AG08396 (cell line): ENCODE data around the gene FAM110A.
"Not testable (repeated sequence)": the region's sequence is repeated elsewhere in the genome, so short reads cannot be mapped to it uniquely, and the experiment has no call there.

ENCODE experiments used
- DNase-seq: peaks from one replicate; pipeline ENCODE4 v3.0.0; 2012; ENCODE audit warnings: low spot score, mixed read lengths

FAM110A gene

GRCh38 chr20:823574-823902 lies 10.0 kb upstream of the FAM110A start:
- no peak for DNase-seq

- DNase-seq = no peak
These were observed 9.0 kb upstream of the FAM110A start for GRCh38 chr20:824490-824889.

- no peak for DNase-seq
These were observed 8.6 kb upstream of the FAM110A start for GRCh38 chr20:824916-825315.

GRCh38 chr20:825710-826421 lies 7.6 kb upstream of the FAM110A start:
- DNase-seq = no peak

- no peak for DNase-seq
These were observed 6.7 kb upstream of the FAM110A start for GRCh38 chr20:826695-827323.

- DNase-seq = not testable (repeated sequence)
These were observed 5.5 kb upstream of the FAM110A start for GRCh38 chr20:827981-828380.

- no peak for DNase-seq
These were observed 4.5 kb upstream of the FAM110A start for GRCh38 chr20:828987-829386.

GRCh38 chr20:829551-829950 lies 4.0 kb upstream of the FAM110A start:
- DNase-seq = no peak

- DNase-seq = no peak
These were observed 3.4 kb upstream of the FAM110A start for GRCh38 chr20:830011-830521.

GRCh38 chr20:831251-831650 lies 2.3 kb upstream of the FAM110A start:
- no peak for DNase-seq

- DNase-seq = no peak
These were observed 1.6 kb upstream of the FAM110A start for GRCh38 chr20:831956-832355.

- DNase-seq = no peak
These were observed 430 bp upstream of the FAM110A start for GRCh38 chr20:833121-833449.

- no peak for DNase-seq
These were observed 734 bp downstream of the FAM110A start for GRCh38 chr20:834151-834746.

- DNase-seq = no peak
These were observed 2.1 kb downstream of the FAM110A start for GRCh38 chr20:835608-836045.

- no peak for DNase-seq
These were observed 2.7 kb downstream of the FAM110A start for GRCh38 chr20:836190-836589.

- DNase-seq = no peak
These were observed 5.5 kb downstream of the FAM110A start for GRCh38 chr20:839015-839414.

- DNase-seq = no peak
These were observed 6.1 kb downstream of the FAM110A start for GRCh38 chr20:839626-840025.

- DNase-seq = no peak
These were observed 7.0 kb downstream of the FAM110A start for GRCh38 chr20:840503-840857.

- DNase-seq = no peak
These were observed 7.5 kb downstream of the FAM110A start for GRCh38 chr20:840858-841567.

- no peak for DNase-seq
These were observed 8.3 kb downstream of the FAM110A start for GRCh38 chr20:841568-842546.

- no peak for DNase-seq
These were observed 9.0 kb downstream of the FAM110A start for GRCh38 chr20:842547-842940.

GRCh38 chr20:843912-844311 lies 10.4 kb downstream of the FAM110A start:
- no peak for DNase-seq
